ENCODE measurements around the gene GATD1. TPM values are rescaled to one million over a fixed set of nuclear protein-coding genes. Genes with fewer than 3 reads are reported as not detected.

The GATD1 gene
- polyA plus RNA-seq, 3 donors = 85.0 to 111 (median 90.3) TPM

DNA sequence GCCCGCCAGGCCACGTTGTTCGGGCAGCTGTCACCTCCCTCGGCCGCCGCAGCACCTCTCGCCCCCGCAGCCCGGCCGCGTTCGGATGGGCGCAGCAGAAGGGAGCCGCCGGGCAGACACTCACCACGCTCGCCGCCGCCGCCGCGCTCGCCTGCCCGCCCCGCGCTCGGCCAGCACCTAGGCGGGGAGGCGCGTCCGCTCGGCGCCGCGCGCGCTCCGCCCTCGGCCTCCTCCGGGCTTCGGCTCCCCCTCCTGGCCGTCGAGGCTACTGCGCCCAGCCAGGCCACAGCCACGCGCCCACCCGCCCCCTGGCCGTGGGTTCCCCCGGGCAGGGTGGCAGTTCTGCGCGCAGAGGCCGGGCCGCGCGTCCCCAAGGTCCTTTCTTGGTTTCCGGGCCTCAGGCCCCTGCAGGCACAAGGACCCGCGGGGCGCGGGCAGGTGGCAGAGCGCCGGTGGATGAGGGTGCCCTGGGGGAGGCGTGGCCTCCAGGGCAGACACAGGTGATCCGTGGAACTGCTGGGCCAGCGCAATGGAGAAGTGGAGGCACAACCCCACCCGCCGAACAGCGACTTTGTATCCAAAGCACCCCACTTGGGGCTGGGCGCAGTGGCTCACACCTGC is 20.9 kb upstream of the GATD1 start, which contains the start of gene SLC25A22:
SLC25A22 (minus strand) TSS at position 189 of the 621 bp plus-strand sequence. CDS start 3,275 bp downstream, outside the sequence.
- DNase-seq = peak; percentile 80

DNA sequence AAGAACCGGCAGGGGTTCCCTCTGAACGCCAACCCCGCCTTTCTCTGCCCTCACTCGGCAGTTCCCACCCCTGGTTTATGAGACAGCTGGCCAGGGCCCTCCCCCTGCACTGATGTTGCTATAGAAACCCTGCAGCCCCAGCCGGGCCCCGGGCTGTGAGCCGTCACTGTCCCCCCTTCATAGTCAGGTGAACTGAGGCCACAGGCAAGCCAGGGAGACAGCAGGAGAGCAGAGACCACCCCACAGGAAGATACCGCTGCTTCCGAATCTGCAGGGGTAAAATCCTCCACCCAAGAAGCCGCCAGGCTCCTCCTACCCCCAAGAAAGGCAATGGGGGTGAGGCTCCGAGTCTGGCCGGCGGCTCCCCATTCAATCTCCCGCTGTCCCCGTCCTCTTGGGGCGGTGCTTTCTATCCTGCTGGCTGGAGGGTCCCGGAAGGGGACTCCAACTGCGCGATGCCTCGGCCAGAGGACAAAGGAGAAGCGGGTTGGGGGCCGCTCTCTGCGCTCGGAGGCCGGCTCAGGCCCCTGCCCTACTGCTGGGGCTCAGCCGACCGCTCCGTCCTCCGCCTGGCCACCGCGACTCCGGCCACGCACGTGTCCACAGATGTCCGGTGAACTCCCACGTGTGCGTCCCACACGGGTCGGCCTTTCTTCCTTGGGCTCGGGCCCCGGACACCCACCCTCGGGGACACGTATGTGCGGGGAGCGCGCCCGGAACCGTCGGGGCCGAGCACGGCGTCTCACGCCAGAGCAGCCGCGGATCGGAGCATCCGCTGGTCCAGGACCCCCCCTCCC is 20.2 kb upstream of the GATD1 start:
- peak; percentile 83 for DNase-seq

DNA sequence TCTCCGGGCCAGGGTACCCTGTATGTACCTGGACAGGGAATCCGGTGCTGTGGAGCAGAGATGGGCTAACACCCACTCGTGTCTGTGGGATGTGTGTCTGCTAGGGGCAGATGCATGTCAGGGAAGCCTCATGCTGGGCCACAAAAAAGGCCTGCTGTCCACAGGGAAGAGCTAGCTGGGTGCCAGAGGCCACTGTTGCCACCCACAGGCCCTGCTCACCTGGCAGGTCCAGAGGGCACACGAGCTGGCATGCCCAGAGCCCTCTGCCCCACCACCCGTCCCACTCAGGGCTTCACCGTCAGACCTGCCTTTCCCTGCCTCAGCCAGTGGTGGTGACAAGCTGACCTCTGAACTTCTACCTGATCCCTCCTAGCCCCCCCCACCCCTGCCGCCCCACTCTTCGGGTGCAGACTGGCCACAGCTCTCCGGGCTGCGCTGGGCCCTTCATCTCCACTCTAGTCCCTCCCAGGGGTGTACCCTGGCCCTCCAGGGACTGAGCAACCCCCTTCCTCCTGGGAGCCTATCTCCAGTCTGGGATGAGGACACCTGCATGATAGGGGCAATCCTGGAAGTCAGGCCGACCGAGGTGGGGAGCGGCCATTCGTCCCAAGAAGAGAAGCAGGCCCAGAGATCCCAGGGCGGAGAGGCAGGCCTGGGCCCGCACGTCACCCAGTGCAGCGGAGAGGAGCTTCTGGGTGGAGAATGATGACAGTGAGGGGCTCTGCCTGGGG is 19.4 kb upstream of the GATD1 start:
- no peak for DNase-seq

- peak; percentile 62 for DNase-seq
Observed at GRCh38 chr11:795634-796564, 18.6 kb upstream of the GATD1 start.

DNA sequence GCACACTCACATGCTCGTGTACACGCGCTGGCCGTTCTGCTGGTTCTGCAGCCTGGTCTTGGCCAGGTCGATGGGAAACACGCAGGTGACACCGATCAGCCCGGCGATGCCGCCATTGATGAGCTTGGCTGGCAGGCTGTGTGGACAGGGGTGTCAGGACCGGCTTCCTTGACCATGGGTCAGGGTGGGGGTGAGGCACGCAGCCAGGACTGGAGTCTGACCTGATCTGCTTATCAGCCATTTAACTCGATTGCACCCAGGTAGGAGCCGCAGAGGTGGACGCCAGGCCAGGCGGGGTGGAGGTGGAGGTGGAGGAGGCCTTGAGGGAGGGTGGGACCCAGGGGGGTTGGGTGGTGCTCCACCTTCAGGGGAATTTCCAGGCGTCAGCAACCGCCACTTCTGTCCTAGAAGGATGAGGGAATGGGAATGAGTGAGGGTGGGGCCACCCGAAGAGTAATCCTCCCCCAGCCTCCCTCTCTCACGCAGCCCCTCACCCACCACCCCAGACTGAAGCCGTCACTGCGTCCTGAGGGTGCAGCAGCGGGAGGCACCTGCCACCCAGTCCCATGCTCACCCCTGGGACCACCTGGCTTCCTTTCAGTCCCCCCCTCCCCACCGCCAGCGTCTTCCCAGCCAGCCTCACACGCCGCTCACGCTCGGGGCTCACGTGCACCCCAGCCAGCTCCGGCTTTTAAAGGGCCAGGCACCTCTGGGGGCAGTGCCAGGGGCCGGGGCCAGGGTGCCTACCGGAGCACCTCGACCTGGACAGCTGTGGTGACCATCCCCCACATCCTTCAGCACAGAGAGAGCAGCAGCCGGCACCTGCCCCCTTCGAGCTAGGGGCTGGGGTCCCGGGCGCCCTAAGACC is 17.7 kb upstream of the GATD1 start:
- no peak for DNase-seq

- DNase-seq = no peak
Observed at GRCh38 chr11:794013-794765, 16.9 kb upstream of the GATD1 start.

GRCh38 chr11:793556-793955 is 16.3 kb upstream of the GATD1 start:
- DNase-seq = no peak

GRCh38 chr11:792873-793272 is 15.6 kb upstream of the GATD1 start:
- no peak for DNase-seq

- no peak for DNase-seq
Observed at GRCh38 chr11:792535-792821, 15.2 kb upstream of the GATD1 start.

- no peak for DNase-seq
Observed at GRCh38 chr11:791658-792534, 14.6 kb upstream of the GATD1 start.

GRCh38 chr11:790721-791564 is 13.7 kb upstream of the GATD1 start:
- no peak for DNase-seq

- no peak for DNase-seq
Observed at GRCh38 chr11:789943-790342, 12.7 kb upstream of the GATD1 start, which contains the start of gene CEND1. CEND1 (minus strand) TSS chr11:790090; CDS start chr11:788576, 1,514 bp downstream.

- DNase-seq = no peak
Observed at GRCh38 chr11:788953-789940, 12.0 kb upstream of the GATD1 start.

GRCh38 chr11:788009-788640 is 10.8 kb upstream of the GATD1 start:
- DNase-seq = no peak

DNA sequence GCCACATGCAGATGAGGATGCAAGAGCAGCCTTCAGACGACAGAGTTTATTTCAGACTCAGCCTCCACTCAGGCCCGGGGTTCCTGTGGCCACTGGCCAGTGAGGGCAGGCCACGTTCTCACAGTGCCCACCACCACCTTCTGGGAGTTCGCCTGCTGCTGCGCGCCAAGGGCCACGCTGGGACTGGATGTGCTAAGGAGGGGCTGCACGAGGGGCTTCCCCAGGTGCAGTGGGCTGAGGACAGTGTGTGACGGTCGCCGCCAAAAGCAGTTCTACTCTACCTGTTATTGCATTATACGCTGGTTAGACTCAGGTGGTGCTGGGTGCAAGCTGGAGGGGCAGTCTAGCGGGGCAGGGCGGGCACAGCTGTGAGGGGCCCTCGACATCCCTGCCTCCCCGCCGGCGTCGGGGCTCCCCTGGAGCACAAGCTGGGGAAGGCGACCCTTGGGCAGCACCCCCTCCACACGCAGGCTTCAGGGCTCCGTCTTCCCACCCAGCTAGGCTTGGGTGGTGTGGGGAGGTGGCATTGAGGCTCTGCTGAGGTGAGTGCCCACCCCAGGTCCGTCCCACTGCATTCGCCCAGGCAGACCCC is 9.9 kb upstream of the GATD1 start:
- DNase-seq = no peak

All from renal pelvis (tissue), 4 donors.